Endothelial cell of umbilical vein (primary cell): ENCODE measurements around the gene EML4. TPM values are rescaled to one million over a fixed set of nuclear protein-coding genes. Genes with fewer than 3 reads are reported as not detected.

ENCODE experiments used
- BruUV-seq: library from RNA; stranded (reverse); fragments of 400-500 nt; replicated peaks from 2 replicates; lab custom pipeline; 2021; lab: Mats Ljungman, UMichigan
- CTCF ChIA-PET: fragments of 300-600, 350-600 bp; sonication (Branson Sonifier 250); formaldehyde crosslinking; loops from one replicate; lab custom pipeline; 2021; ENCODE audit warnings: antibody characterized with exemption, inconsistent platforms; lab: Charles Lee
- POLR2A ChIA-PET: fragments of 300-600, 350-600 bp; sonication (Branson Sonifier 250); formaldehyde crosslinking; loops from one replicate; lab custom pipeline; 2021; ENCODE audit warnings: antibody characterized with exemption, inconsistent platforms; lab: Charles Lee
- DNase-seq: peaks from one replicate; pipeline ENCODE4 v3.0.0-alpha.2; 2011; ENCODE audit warnings: low read depth, low spot score
- FAIRE-seq: peaks from 2 replicates; lab custom pipeline; 2011; peaks lifted over from hg19 to GRCh38; lab: Jason Lieb, UNC
- H2AFZ ChIP-seq: 2 replicates; pipeline ENCODE4 v1.6.0; 2012; ENCODE audit warnings: low read depth, low read length, control low read depth, inconsistent platforms
- H3K27ac ChIP-seq: 2 replicates; pipeline ENCODE4 v1.5.1; 2011; ENCODE audit warnings: low read depth, mild to moderate bottlenecking, control low read depth, low read length, moderate library complexity; ENCODE audit not compliant: insufficient read depth
- H3K27me3 ChIP-seq, 2 experiments: 2 replicates each; pipeline versions ENCODE4 v1.6.0 to v1.6.1; 2011; ENCODE audit warnings: low read length in 2 of 2, mixed read lengths in 1 of 2; ENCODE audit not compliant: control insufficient read depth in 2 of 2, insufficient read depth in 2 of 2
- H3K36me3 ChIP-seq, 2 experiments: 2 replicates in 1 of 2; 3 replicates in 1 of 2; pipeline ENCODE4 v1.5.1; 2011; ENCODE audit warnings: low read length in 2 of 2, mild to moderate bottlenecking in 1 of 2, moderate library complexity in 1 of 2; ENCODE audit not compliant: control insufficient read depth in 2 of 2, insufficient read depth in 2 of 2; ENCODE audit errors: extremely low read depth in 1 of 2
- H3K4me1 ChIP-seq: 3 replicates; pipeline ENCODE4 v1.5.1; 2011; ENCODE audit warnings: mild to moderate bottlenecking, low read length; ENCODE audit not compliant: control insufficient read depth, insufficient read depth; ENCODE audit errors: extremely low read depth
- H3K4me2 ChIP-seq: 2 replicates; pipeline ENCODE4 v1.6.1; 2011; ENCODE audit warnings: low read length, control low read depth, mixed read lengths; ENCODE audit not compliant: insufficient read depth
- H3K4me3 ChIP-seq, 3 experiments: fragments of 200-600 bp in 1 of 3; sonication (generic), shearing (Covaris generic) in 1 of 3; replicated peaks in 1 of 3; 2 replicates each; pipeline ENCODE4 v1.5.1; 2011 to 2016; ENCODE audit warnings: control low read depth in 3 of 3, low read length in 3 of 3, mild to moderate bottlenecking in 2 of 3, inconsistent platforms in 1 of 3, low read depth in 1 of 3, moderate library complexity in 1 of 3; ENCODE audit not compliant: insufficient read depth in 1 of 3
- H3K79me2 ChIP-seq: 2 replicates; pipeline ENCODE4 v1.6.0; 2012; ENCODE audit warnings: low read length, inconsistent platforms; ENCODE audit not compliant: control insufficient read depth, insufficient read depth
- H3K9ac ChIP-seq: replicated peaks from 2 replicates; pipeline ENCODE3; 2011; ENCODE audit warnings: low read length, control low read depth; ENCODE audit not compliant: insufficient read depth; ENCODE audit errors: extremely low read depth
- H3K9me1 ChIP-seq: replicated peaks from 3 replicates; pipeline ENCODE4 v1.6.0; 2011; ENCODE audit warnings: mild to moderate bottlenecking, low read length; ENCODE audit not compliant: control insufficient read depth, insufficient read depth; ENCODE audit errors: extremely low read depth
- H3K9me3 ChIP-seq: replicated peaks from 2 replicates; pipeline ENCODE4 v1.5.1; 2012; ENCODE audit warnings: low read length, inconsistent platforms; ENCODE audit not compliant: control insufficient read depth, insufficient read depth
- H4K20me1 ChIP-seq: replicated peaks from 2 replicates; pipeline ENCODE3; 2011; ENCODE audit warnings: mild to moderate bottlenecking, low read length; ENCODE audit not compliant: control insufficient read depth, insufficient read depth; ENCODE audit errors: extremely low read depth
- EZH2 ChIP-seq: IDR thresholded peaks from 2 replicates; pipeline ENCODE4 v1.6.1; 2012; ENCODE audit warnings: borderline replicate concordance, low read depth, mild to moderate bottlenecking, moderate library complexity, low read length, inconsistent platforms; ENCODE audit not compliant: severe bottlenecking
- FOS ChIP-seq: IDR thresholded peaks from 2 replicates; pipeline ENCODE4 v1.6.1; 2011; ENCODE audit warnings: mild to moderate bottlenecking, low read length, moderate library complexity, borderline replicate concordance; ENCODE audit not compliant: insufficient read depth
- JUN ChIP-seq: IDR thresholded peaks from 2 replicates; pipeline ENCODE4 v1.6.1; 2011; ENCODE audit warnings: borderline replicate concordance, low read depth; ENCODE audit not compliant: insufficient read length, insufficient read depth
- POLR2A ChIP-seq: IDR thresholded peaks from 2 replicates; pipeline ENCODE4 v1.6.1; 2012; ENCODE audit warnings: low read depth, mild to moderate bottlenecking, control low read depth, low read length
- dilution Hi-C: fragments of 300-500 bp; cut with MboI; formaldehyde crosslinking; loops from one replicate; pipeline ENCODE4 v1.15.0; 2019; ENCODE audit warnings: low sequenced_read_pairs; ENCODE audit not compliant: extremely low pct_ligation_motif_present
- intact Hi-C: fragments of 100-400 bp; cut with micrococcal nuclease; formaldehyde crosslinking; loops from one replicate; pipeline ENCODE4 v1.10.0; 2022
- polyA plus RNA-seq, 4 experiments: library from polyadenylated mRNA; depleted of rRNA in 3 of 4; stranded (reverse) in 3 of 4; unstranded in 1 of 4; fragments of >200 nt; gene quantifications; 2 replicates each; pipeline versions ENCODE4 v1.2.1 to v1.2.3, GENCODE V29; 2011 to 2012; ENCODE audit warnings: missing spikeins in 1 of 4
- total RNA-seq: library from RNA; stranded (reverse); gene quantifications from 2 replicates; pipeline ENCODE4 v1.2.3, GENCODE V29; 2021
- TF ChIP-seq, protein P1 (sequence below): IDR thresholded peaks from 2 replicates; pipeline ENCODE4 v1.6.1; 2011; ENCODE audit not compliant: insufficient read depth, insufficient read length

Gene EML4
- total and polyA plus RNA-seq, 2 donors (not counting 3 experiments of a cell fraction or from before 2014, with no cell fraction given), result 13.3 to 32.0 TPM

- no peaks in the 10 kb centered on the region for H3K9me3 ChIP-seq
- no peak for DNase-seq
- ChIA-PET POLR2A (no interaction called here), CTCF (no interaction called here)
- H3K4me3 ChIP-seq, result no peak overlapping the region
- no peaks in the 10 kb centered on the region for H4K20me1 ChIP-seq
- TF ChIP-seq JUN (no peak), POLR2A (no peak), FOS (no peak), EZH2 (no peak)
- TF ChIP-seq, protein P1, sequence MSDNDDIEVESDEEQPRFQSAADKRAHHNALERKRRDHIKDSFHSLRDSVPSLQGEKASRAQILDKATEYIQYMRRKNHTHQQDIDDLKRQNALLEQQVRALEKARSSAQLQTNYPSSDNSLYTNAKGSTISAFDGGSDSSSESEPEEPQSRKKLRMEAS, result no peak
- no peak overlapping the region for H3K4me2 ChIP-seq
- H3K27ac ChIP-seq, result no peak overlapping the region
- H3K79me2 ChIP-seq, result peaks cover 7% of the 10 kb centered on the region
- H3K27me3 ChIP-seq, result no peaks in the 10 kb centered on the region
- H3K9ac ChIP-seq, result no peak overlapping the region
- dilution Hi-C loops (no loop called here), intact Hi-C loops (no loop called here)
- no peaks in the 10 kb centered on the region for H3K9me1 ChIP-seq
- FAIRE-seq, result no peak
- H3K36me3 ChIP-seq, result no peaks in the 10 kb centered on the region
- no peaks in the 10 kb centered on the region for H3K4me1 ChIP-seq
- H2AFZ ChIP-seq, result no peak overlapping the region
- no TSS peak for BruUV-seq
Observed at GRCh38 chr2:42183775-42184174, 14.6 kb downstream of the EML4 start.

DNA sequence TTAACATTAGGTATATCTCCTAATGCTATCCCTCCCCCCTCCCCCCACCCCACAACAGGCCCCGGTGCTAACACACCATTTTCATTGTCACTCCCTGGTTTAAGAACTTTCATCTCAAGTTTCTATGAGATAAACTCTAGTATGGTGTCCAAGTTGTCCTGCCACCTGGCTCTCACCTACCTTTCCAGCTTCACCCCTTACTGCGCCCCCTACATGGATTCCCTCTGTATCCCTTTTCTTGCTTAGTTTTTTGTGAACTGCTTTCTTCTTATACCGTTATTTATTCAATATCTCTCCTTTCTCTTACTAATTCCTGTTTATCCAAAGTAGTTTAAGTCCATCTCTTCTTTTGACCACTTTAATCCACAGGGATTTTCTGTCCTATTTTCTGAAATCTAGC lies 15.2 kb downstream of the EML4 start:
- dilution Hi-C loops, result no loop called here
- Histone ChIP-seq H3K36me3 (no peaks in the 10 kb centered on the region), H3K4me3 (no peak overlapping the region), H3K9me3 (no peaks in the 10 kb centered on the region), H2AFZ (no peak overlapping the region), H3K4me2 (no peak overlapping the region), H3K9ac (no peak overlapping the region), H3K79me2 (peaks cover 7% of the 10 kb centered on the region), H3K27me3 (no peaks in the 10 kb centered on the region), H3K27ac (no peak overlapping the region), H4K20me1 (no peaks in the 10 kb centered on the region), H3K4me1 (no peaks in the 10 kb centered on the region), H3K9me1 (no peaks in the 10 kb centered on the region)
- TF ChIP-seq FOS, result no peak
- FAIRE-seq, result no peak
- no peak for DNase-seq
- BruUV-seq, result no TSS peak
- intact Hi-C loops, result no loop called here
- ChIA-PET POLR2A (no interaction called here), CTCF (no interaction called here)
